Left ventricle myocardium inferior (tissue), 1 donor: ENCODE results near the gene COL16A1. TPM values are rescaled to one million over a fixed set of nuclear protein-coding genes. Genes with fewer than 3 reads are reported as not detected.

Experiments
- DNase-seq: peaks from one replicate; pipeline ENCODE4 v3.0.0-alpha.2; 2020
- H3K27ac ChIP-seq: fragments of 200-600 bp; replicated peaks from 2 replicates; pipeline ENCODE4 v1.8.0; 2021
- H3K27me3 ChIP-seq: fragments of 200-600 bp; 2 replicates; pipeline ENCODE4 v1.8.0; 2021; ENCODE audit warnings: low read depth
- H3K36me3 ChIP-seq: fragments of 200-600 bp; 2 replicates; pipeline ENCODE4 v1.8.0; 2021
- H3K4me1 ChIP-seq: fragments of 200-600 bp; 2 replicates; pipeline ENCODE4 v1.8.0; 2021
- H3K4me3 ChIP-seq: fragments of 200-600 bp; 2 replicates; pipeline ENCODE4 v1.8.0; 2021; ENCODE audit warnings: mild to moderate bottlenecking, moderate library complexity
- H3K9me3 ChIP-seq: fragments of 200-600 bp; replicated peaks from 2 replicates; pipeline ENCODE4 v1.8.0; 2021
- intact Hi-C: fragments of 100-400 bp; cut with micrococcal nuclease; formaldehyde crosslinking; loops from one replicate; pipeline ENCODE4 v1.11.0; 2022
- total RNA-seq: library from RNA; stranded (reverse); fragmentation: NEBNext Ultra II Directional; extraction: Animal tissue kit (Norgen Biotek cat#: 25700); gene quantifications from one replicate; pipeline ENCODE4 v1.2.1, GENCODE V29; 2021
- TF ChIP-seq, protein P1 (sequence below): fragments of 200-600 bp; IDR thresholded peaks from 2 replicates; pipeline ENCODE4 v1.8.0; 2021; ENCODE audit warnings: antibody characterized with exemption, mild to moderate bottlenecking, borderline replicate concordance
- donor health status: DM: no; HTN: yes; CAD: no; lungs with severe emphysema.

Gene COL16A1
- total RNA-seq, 1 donor from 2014 or later: 18.3 TPM

DNA sequence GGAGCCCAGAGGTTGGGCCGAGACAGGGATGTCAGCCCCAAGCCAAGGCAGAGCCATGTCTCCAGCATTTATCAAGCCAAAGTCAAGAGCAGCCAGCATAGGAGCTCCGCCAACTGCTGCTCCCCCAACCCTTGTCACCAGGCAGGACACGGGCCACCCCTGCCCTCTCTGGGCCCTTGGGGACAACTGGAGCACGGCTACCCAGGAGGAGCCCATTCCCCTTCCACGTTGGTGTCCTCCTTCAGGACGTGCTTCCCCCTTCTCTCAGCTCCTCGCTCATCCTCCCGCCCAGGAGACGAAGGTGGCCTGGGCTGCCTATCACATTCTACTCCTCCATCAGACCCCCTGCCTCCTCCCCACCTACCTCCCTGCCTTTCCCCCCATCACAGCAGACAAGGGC, 39.3 kb downstream of the COL16A1 start:
- no peak overlapping the region for H3K4me3 ChIP-seq
- no peaks in the 10 kb centered on the region for H3K27me3 ChIP-seq
- H3K36me3 ChIP-seq: no peaks in the 10 kb centered on the region
- no peak overlapping the region for H3K27ac ChIP-seq
- no peak for DNase-seq
- TF ChIP-seq, protein P1, sequence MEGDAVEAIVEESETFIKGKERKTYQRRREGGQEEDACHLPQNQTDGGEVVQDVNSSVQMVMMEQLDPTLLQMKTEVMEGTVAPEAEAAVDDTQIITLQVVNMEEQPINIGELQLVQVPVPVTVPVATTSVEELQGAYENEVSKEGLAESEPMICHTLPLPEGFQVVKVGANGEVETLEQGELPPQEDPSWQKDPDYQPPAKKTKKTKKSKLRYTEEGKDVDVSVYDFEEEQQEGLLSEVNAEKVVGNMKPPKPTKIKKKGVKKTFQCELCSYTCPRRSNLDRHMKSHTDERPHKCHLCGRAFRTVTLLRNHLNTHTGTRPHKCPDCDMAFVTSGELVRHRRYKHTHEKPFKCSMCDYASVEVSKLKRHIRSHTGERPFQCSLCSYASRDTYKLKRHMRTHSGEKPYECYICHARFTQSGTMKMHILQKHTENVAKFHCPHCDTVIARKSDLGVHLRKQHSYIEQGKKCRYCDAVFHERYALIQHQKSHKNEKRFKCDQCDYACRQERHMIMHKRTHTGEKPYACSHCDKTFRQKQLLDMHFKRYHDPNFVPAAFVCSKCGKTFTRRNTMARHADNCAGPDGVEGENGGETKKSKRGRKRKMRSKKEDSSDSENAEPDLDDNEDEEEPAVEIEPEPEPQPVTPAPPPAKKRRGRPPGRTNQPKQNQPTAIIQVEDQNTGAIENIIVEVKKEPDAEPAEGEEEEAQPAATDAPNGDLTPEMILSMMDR: no peak
- peaks cover 27% of the 10 kb centered on the region for H3K4me1 ChIP-seq
- intact Hi-C loops: no loop called here
- no peaks in the 10 kb centered on the region for H3K9me3 ChIP-seq

DNA sequence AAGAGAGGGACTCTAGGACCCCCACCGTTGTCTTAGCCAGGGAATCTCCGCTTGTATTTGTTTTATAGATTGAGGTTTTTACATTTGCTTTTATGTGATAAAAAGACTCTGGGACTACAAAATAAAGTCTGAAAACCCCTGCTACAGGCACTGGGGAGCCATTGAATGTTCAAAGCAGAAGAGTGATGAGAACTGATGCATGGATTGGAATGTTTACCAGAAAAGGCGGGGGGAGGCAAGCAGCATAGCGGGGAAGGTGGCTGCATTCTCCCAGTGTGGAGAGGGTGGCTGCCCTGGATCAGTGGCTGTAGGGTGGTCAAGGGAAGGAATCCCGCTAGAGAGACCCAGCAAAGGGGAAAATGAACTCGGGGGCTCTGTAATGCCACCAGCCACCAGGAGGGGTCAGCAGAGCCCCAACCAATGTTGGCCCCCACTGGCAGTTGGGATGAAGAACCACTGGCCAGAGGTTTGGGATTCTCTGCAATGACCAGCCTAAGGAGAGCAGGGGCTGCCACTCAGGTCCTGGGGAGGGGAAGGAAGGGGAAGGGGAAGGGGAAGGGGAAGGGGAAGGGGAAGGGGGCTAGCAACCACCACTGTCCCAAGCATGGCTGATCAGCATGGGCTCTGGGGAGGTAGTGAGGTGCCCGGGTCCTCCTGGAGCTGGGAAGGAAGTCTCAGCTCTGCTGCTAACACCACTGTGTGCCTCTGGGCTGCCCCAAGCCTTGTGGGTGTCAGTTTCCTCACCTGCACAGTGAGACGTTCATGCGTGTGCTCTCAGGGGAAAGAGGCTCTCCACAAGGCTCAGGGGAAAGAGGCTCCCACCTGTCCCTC, 40.0 kb downstream of the COL16A1 start:
- TF ChIP-seq, protein P1: peak; percentile 92
- H3K4me3 ChIP-seq: no peak overlapping the region
- DNase-seq: peak; percentile 58
- intact Hi-C loops: loop anchor here (2.0 kb wide), 1 partner anchor 125 kb away; no protein-coding TSS in a partner anchor
- H3K27ac ChIP-seq: no peak overlapping the region
- H3K27me3 ChIP-seq: no peaks in the 10 kb centered on the region
- H3K36me3 ChIP-seq: no peaks in the 10 kb centered on the region
- peaks cover 20% of the 10 kb centered on the region for H3K4me1 ChIP-seq
- no peaks in the 10 kb centered on the region for H3K9me3 ChIP-seq

DNA sequence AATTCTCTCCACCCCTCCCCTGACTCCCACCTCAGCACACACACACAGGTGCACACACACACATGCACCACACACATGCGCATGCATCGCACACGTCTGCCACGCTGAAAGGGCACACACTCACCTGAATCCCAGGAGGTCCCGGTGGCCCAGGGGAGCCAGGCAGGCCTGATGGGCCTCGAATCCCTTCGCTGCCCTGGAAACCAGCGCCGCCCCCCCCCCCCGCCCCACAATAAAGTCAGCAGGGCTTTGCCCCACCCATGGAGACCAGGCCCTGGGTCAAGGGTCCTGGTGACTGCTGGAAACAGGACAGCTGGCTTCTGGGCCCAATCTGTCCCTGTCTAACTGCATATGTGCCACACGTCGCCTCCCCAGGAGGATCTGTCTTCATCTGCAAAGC, 41.4 kb downstream of the COL16A1 start:
- intact Hi-C loops: loop anchor here (2.0 kb wide), 1 partner anchor 126 kb away; no protein-coding TSS in a partner anchor
- DNase-seq: no peak
- Histone ChIP-seq H3K36me3 (peaks cover 7% of the 10 kb centered on the region), H3K27me3 (no peaks in the 10 kb centered on the region), H3K4me1 (peaks cover 16% of the 10 kb centered on the region), H3K9me3 (no peaks in the 10 kb centered on the region), H3K27ac (no peak overlapping the region), H3K4me3 (no peak overlapping the region)
- TF ChIP-seq, protein P1: no peak

DNA sequence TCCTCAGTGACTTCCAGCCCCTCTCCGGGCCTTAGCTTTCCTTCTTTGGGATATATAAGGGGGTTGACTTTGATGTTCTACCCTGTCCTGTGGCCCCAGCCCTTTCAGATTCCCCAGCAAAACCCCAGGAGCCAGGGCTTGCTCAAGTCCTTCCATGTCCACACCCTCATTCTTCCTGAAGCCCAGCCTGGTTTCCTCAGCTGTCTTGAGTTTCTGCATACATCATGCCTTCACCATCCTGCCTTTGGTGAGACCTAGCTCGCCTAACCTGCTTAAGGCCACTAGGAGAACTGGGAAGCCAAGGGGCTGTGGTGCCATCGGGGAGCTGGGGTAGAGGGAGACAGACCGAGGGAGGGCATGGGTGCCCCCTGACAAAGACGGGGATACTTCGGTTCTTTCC, 42.0 kb downstream of the COL16A1 start:
- Histone ChIP-seq H3K27me3 (no peaks in the 10 kb centered on the region), H3K4me1 (peaks cover 11% of the 10 kb centered on the region), H3K36me3 (peaks cover 7% of the 10 kb centered on the region), H3K27ac (no peak overlapping the region), H3K9me3 (no peaks in the 10 kb centered on the region), H3K4me3 (no peak overlapping the region)
- intact Hi-C loops: loop anchor here (2.0 kb wide), 1 partner anchor 127 kb away; no protein-coding TSS in a partner anchor
- TF ChIP-seq, protein P1: no peak
- no peak for DNase-seq

DNA sequence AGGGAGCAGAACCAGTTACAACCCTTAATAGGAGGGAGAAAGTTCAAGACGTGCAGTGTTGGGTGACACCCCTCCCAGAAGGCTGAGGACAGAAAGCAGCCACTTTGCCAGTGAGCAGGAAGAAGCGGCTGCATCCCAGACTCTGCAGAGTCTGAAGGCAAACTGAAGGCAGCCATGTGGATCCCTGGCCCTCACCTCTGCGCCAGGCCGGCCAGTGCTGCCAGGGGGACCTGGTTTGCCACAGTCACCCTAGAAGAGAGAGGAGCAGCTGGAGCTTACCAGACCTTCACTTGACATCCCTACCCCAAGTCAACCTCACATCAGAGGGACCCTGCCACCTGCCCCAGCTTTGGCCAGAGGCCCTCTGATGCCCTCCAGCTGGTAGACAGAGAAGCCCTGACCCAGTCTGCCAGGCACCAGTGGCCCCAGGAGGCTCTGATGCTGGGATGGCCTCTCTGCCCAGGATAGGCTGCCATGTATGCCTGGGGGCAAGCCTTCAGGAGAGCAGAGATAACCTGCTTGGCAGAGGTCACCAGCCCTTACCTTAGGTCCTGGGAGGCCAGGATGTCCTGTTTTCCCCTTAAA, 42.9 kb downstream of the COL16A1 start:
- DNase-seq: no peak
- Histone ChIP-seq H3K9me3 (no peaks in the 10 kb centered on the region), H3K36me3 (peaks cover 7% of the 10 kb centered on the region), H3K27me3 (no peaks in the 10 kb centered on the region), H3K4me1 (peaks cover 2% of the 10 kb centered on the region), H3K27ac (no peak overlapping the region), H3K4me3 (no peak overlapping the region)
- TF ChIP-seq, protein P1: no peak
- intact Hi-C loops: no loop called here
